HCT116 (cell line): Measurements from ENCODE around the gene GRHL3.

ENCODE experiments used
- ATF3 ChIP-seq: IDR thresholded peaks from 2 replicates; pipeline ENCODE4 v1.6.1; 2012
- CEBPB ChIP-seq: IDR thresholded peaks from 2 replicates; pipeline ENCODE4 v1.6.1; 2012; ENCODE audit warnings: low read depth
- CTCF ChIP-seq, 3 experiments: fragments of 200-600 bp in 1 of 3; sonication (generic) in 1 of 3; IDR thresholded peaks in 2 of 3; conservative IDR thresholded peaks in 1 of 3; 2 replicates each; pipeline ENCODE4 v1.5.1; 2012 to 2017; ENCODE audit warnings: low read depth in 2 of 3, low read length in 2 of 3, antibody characterized with exemption in 1 of 3, borderline replicate concordance in 1 of 3, control low read depth in 1 of 3, mild to moderate bottlenecking in 1 of 3, mixed read lengths in 1 of 3, mixed run types in 1 of 3, moderate library complexity in 1 of 3; ENCODE audit not compliant: insufficient read depth in 1 of 3
- EZH2 ChIP-seq: fragments of 200-600 bp; sonication (generic); IDR thresholded peaks from 2 replicates; pipeline ENCODE4 v1.6.1; 2017; ENCODE audit warnings: antibody characterized with exemption, mixed run types
- FOSL1 ChIP-seq: IDR thresholded peaks from 2 replicates; pipeline ENCODE4 v1.6.1; 2012; ENCODE audit warnings: low read depth
- POLR2A ChIP-seq: IDR thresholded peaks from 2 replicates; pipeline ENCODE4 v1.7.0; 2011; ENCODE audit warnings: borderline replicate concordance; ENCODE audit not compliant: insufficient read depth, insufficient read length; ENCODE audit errors: extremely low read depth
- POLR2AphosphoS5 ChIP-seq: IDR thresholded peaks from 2 replicates; pipeline ENCODE4 v1.6.1; 2011; ENCODE audit warnings: mild to moderate bottlenecking, low read depth, low read length, moderate library complexity
- REST ChIP-seq: IDR thresholded peaks from 2 replicates; pipeline ENCODE4 v1.6.1; 2012; ENCODE audit warnings: low read depth
- SIN3A ChIP-seq: IDR thresholded peaks from 2 replicates; pipeline ENCODE4 v1.6.1; 2012; ENCODE audit warnings: low read depth
- SP1 ChIP-seq: IDR thresholded peaks from 2 replicates; pipeline ENCODE4 v1.6.1; 2012; ENCODE audit warnings: low read depth

GRCh38 chr1:24364605-24364974, 45.4 kb downstream of the GRHL3 start:
- TF ChIP-seq CTCF (IDR thresholded peaks at IDR 0.05 in 2 of 3, conservative IDR thresholded peaks at IDR 0.05 in 1 of 3; ENCODE audit: borderline replicate concordance in 1 of 3, insufficient read depth in 1 of 3, low read depth in 2 of 3, low read length in 2 of 3) (no peak), POLR2AphosphoS5 (no peak), REST (no peak), SP1 (peak; percentile 65; the same call in 1 of the 2 replicates), POLR2A (no peak), FOSL1 (no peak), EZH2 (no peak), ATF3 (no peak), CEBPB (0 out of 2 replicates have a peak, but pooled peaks have one; percentile 13), SIN3A (no peak)
